22Rv1 (cell line): ENCODE measurements around the gene SNX11.

Source experiments
- H3K27ac ChIP-seq: fragments of 450-650 bp; 2 replicates; pipeline ENCODE4 v1.5.1; 2017
- CTCF ChIP-seq: fragments of 450-650 bp; IDR thresholded peaks from 2 replicates; pipeline ENCODE4 v1.5.1; 2017; ENCODE audit warnings: mild to moderate bottlenecking
- ZFX ChIP-seq: fragments of 450-650 bp; IDR thresholded peaks from 2 replicates; pipeline ENCODE4 v1.6.1; 2017; ENCODE audit warnings: antibody characterized with exemption, borderline replicate concordance

The SNX11 gene

DNA sequence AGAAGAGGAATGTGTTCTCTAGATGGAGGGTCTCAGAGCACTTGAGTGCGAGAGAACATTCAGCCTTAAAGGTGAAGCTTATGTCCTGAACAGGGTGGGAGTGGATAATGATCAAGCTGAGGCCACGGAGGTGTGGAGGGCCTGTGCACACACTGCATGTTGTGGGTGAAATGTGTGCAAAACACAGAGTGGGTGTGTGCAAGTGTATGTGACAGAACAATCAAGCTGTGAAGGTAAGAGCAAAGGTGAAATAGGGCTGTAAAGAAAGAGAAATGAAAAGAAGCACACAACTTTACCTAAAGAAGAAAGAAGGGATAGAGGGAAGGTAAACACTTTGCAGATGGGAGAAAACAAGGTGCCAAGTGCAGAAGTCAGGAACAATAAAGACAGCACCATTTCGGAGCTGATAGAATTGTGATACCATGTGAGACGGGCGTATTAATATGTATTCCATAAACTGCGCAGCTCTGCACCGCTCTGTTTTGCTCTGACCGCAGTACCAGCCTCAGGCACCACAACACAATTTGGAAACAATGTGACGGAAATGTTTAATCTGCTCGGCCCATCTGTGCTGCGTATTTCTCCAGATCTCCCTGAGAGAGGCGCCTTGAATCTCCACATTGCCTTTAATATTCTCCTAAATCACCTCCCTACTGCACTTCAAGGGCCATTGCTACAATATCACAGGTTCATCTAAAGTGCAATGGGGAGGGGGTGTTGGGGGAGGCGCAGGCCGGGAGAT, 40.6 kb downstream of the SNX11 start:
- H3K27ac ChIP-seq: no peak overlapping the region
- TF ChIP-seq ZFX (no peak), CTCF (no peak)

GRCh38 chr17:48148854-48149786, 41.6 kb downstream of the SNX11 start:
- TF ChIP-seq CTCF (no peak), ZFX (no peak)
- H3K27ac ChIP-seq: no peak overlapping the region

- no peak overlapping the region for H3K27ac ChIP-seq
- TF ChIP-seq CTCF (no peak), ZFX (no peak)
Measured at GRCh38 chr17:48149787-48150463, 42.4 kb downstream of the SNX11 start.

DNA sequence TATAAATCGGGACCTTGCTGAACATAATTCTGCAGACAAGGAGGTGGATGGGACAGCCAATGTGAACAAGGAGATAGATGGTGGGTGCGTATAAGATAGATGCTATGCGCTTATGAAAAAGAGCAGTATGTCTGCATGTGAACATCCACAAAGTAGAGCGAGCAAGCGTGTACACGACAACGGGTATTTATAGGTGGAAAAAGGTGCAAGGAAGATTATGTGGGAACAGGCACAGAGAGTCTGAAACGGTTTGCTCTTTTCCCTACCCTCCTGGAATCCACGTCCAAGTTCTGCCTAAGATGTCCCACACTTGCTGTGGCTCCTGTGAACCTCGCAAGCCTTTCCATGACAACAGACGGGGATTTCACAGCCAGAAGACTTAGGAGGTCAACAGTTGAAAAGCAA, 43.0 kb downstream of the SNX11 start:
- no peak for TF ChIP-seq CTCF
- H3K27ac ChIP-seq: no peak overlapping the region

DNA sequence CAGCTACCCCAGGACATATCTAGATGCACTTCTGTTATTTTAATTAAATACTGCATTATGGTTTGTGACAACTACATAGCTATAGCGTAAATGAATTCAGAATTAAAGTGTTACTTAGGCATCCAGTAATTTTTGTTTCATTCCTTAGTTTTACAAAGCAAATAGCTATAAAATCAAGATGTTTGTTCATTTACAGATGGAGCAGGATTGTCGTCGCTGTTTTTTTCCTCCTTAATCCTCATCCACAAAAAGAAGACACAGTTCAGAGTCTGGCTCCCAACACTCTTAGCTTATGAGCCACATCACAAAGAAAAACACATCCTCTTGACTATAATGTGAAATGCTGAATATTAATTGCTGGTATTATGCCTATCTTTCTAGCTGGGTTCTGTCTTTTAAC, 43.7 kb downstream of the SNX11 start:
- no peak for TF ChIP-seq ZFX
- TF ChIP-seq CTCF: no peak
- no peak overlapping the region for H3K27ac ChIP-seq

DNA sequence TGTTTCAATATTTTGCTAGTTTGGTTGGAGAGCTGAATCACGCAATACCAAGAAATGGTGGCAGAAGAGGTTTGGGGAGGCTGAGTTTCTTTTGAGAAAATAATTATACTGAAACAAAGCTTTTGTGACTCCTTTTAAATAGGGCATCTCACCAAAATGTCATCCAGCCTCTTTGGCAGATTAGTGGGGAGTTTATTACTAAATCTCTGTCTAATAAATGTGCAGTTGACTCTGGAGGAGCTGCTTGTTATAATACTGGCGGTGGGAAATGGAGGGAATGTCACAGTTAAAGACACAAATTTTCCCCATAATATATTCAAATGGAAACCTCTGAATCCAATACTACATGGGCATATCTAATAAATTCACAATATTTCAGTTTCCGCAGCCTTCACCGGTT, 44.7 kb downstream of the SNX11 start:
- TF ChIP-seq ZFX (no peak), CTCF (no peak)

More for the DNA sequence above, 44.7 kb downstream of the SNX11 start:
- H3K27ac ChIP-seq: no peak overlapping the region
